Lower leg skin (tissue), 4 donors: Measurements from ENCODE around the gene ELL. TPM values are rescaled to one million over a fixed set of nuclear protein-coding genes. Genes with fewer than 3 reads are reported as not detected.
"Not testable (repeated sequence)": the region's sequence is repeated elsewhere in the genome, so short reads cannot be mapped to it uniquely, and the experiment has no call there.

Experiments
- DNase-seq, 2 donors: peaks; one replicate each; pipeline ENCODE4 v3.0.0-alpha.2; 2019; ENCODE audit warnings: low spot score in 2 of 2
- H3K4me3 ChIP-seq: fragments of 200-600 bp; sonication (generic); 2 replicates; pipeline ENCODE4 v1.5.1; 2017; ENCODE audit warnings: mild to moderate bottlenecking, low read depth; ENCODE audit not compliant: poor library complexity, severe bottlenecking
- CTCF ChIP-seq, 3 donors: fragments of 450-650 bp; IDR thresholded peaks; one replicate each; pipeline ENCODE4 v1.5.1; 2016; ENCODE audit warnings: antibody characterized with exemption in 3 of 3, mild to moderate bottlenecking in 3 of 3, moderate library complexity in 2 of 3
- POLR2A ChIP-seq, 2 donors: fragments of 450-650 bp; IDR thresholded peaks; one replicate each; pipeline ENCODE4 v1.6.1; 2016 to 2017; ENCODE audit warnings: antibody characterized with exemption in 2 of 2, mild to moderate bottlenecking in 1 of 2, moderate library complexity in 1 of 2
- WGBS, 2 donors: methylation state at CpG; one replicate each; pipeline ENCODE4 v1.1.5; 2018; 5-methylcytosine and 5-hydroxymethylcytosine counted together
- intact Hi-C: fragments of 100-400 bp; cut with DNase I; formaldehyde crosslinking; loops from one replicate; pipeline ENCODE4 v1.15.0; 2023; ENCODE audit warnings: low total_unique reads
- total RNA-seq, 4 donors: library from RNA; depleted of rRNA; stranded (reverse); fragments of >200 nt; gene quantifications; one replicate each; pipeline ENCODE4 v1.1.0, GENCODE V29; 2016

The ELL gene
- total RNA-seq, 4 donors from 2014 or later: 21.5 to 37.9 (median 24.8) TPM

DNA sequence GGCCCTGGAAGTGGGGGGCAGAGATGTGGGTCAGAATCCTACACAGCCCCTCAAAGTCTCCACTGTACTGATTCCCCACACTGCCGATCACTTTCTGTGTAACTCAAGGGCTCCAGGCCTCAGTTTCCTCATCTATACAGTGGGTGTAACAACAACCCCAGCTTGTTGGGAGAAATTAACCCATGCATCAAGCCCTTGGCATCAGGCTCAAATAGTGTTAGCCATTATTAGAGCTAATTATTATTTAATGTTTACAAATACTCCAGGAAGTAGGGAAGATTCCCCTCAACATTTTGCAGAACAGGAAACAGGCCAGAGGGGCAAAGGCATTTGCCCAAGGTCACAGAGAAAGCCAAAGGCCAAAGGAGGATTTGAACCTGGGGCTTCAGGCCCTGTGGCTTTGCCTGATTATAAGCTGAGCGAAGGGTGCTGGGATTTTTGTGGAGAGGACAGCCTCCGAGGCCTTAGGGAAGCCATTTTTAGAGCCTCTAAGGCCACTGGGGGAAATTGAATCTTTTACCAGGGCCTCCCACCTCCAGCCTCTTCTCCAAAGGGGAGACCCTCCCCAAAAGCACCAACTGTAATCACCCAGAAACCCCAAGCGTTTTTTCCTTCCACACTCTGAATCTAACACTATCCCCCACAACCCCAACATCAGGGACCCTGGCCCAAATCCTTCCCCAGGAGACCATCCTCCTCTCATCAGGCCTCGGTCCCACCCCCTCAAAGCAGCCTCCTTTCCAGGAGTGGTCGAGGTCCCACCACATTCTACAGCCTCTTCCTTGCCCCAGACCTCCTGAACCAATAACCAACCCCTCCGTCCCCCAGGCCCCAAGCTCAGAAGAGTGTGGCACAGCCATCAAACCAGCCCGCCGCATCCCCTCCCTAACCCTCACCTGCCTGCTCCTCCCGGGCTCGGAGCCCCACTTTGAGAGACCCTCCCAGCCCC, 20.4 kb upstream of the ELL start:
- WGBS, 2 donors: 15 to 19% methylated on average over 11 of the region's 11 CpGs
- H3K4me3 ChIP-seq: peak overlapping the region; percentile 61
- TF ChIP-seq CTCF (IDR thresholded peaks at IDR 0.05) (no peak), POLR2A (IDR thresholded peaks at IDR 0.05) (no peak)
- intact Hi-C loops: no loop called here
- no peak for DNase-seq

- no peak overlapping the region for H3K4me3 ChIP-seq
- WGBS, 2 donors: 83 to 86% methylated on average over 21 of the region's 21 CpGs
- intact Hi-C loops: no loop called here
- TF ChIP-seq CTCF (IDR thresholded peaks at IDR 0.05): no peak
- DNase-seq: no peak
These were observed 19.6 kb upstream of the ELL start for GRCh38 chr19:18541258-18541991.

DNA sequence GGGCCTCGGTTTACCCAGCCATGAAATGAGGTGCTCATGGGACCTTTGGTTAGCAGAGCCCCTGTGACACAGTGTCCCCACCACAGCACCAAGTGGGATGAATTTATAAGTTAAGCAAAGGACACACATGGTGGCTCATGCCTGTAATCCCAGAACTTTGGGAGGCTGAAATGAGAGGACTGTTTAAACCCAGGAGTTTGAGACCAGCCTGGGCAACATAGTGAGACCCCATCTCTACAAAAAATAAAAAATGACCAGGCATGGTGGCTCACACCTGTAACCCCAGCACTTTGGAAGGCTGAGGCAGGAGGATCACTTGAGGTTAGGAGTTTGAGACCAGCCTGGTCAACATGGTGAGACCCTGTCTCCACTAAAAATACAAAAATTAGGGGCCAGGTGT, 18.3 kb upstream of the ELL start:
- WGBS, 2 donors: 80 to 100% methylated on average over 1 of the region's 1 CpG
- DNase-seq, intact Hi-C loops, H3K4me3 ChIP-seq: not testable (repeated sequence)

DNA sequence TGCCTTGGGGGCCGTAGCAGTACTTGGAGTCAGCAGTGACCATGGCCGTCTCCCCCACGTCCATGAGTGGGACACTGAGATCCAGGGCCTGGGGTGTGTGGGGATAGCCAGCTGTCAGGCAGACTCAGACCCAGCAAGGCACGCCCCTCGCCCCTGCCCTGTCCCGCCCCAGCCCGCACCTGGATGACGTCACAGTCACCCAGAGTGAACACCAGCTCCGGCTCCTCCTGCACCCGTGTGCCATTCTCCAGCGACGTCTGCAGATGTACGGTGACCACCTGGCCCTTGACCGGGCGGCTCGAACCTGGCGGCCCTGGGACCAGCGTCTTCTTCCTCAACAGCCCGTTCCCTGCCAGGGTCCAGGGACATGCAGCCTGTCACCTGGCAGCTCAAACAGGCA, 17.5 kb upstream of the ELL start:
- DNase-seq: no peak
- no peak overlapping the region for H3K4me3 ChIP-seq
- WGBS, 2 donors: 96 to 98% methylated on average over 15 to 19 of the region's 19 CpGs
- intact Hi-C loops: no loop called here
- TF ChIP-seq POLR2A (IDR thresholded peaks at IDR 0.05): no peak
- no peak for TF ChIP-seq CTCF (IDR thresholded peaks at IDR 0.05)

- intact Hi-C loops: no loop called here
- no peak overlapping the region for H3K4me3 ChIP-seq
- no peak for DNase-seq
- TF ChIP-seq POLR2A (IDR thresholded peaks at IDR 0.05) (no peak), CTCF (IDR thresholded peaks at IDR 0.05) (no peak)
- WGBS, 2 donors: 94 to 95% methylated on average over 17 to 22 of the region's 22 CpGs
These were observed 16.2 kb upstream of the ELL start for GRCh38 chr19:18538115-18538514.

DNA sequence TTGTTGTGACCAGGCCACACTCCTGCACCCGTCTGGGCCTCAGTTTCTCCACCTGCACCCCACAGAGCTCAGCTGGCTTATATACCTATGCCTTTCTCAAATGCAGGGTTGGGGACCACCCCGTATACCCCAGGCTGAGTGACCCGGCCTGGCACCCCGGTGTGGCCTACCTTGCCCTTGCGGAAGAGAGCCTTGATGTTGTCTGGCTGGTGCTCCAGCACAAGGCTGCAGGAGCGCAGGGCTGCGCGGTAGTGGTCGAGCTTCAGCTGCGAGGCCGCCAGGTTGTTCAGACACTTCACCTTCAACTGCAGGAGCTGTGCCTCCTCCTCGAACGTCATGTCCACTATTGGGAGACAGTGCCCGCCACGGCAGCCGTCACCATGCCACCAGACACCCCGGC, 15.6 kb upstream of the ELL start:
- H3K4me3 ChIP-seq: no peak overlapping the region
- WGBS, 2 donors: 93 to 98% methylated on average over 12 to 17 of the region's 17 CpGs
- intact Hi-C loops: no loop called here
- no peak for DNase-seq
- TF ChIP-seq POLR2A (IDR thresholded peaks at IDR 0.05) (no peak), CTCF (IDR thresholded peaks at IDR 0.05) (no peak)
